ENCODE measurements around the gene BRI3.

- TF ChIP-seq CTCF (IDR thresholded peaks at IDR 0.05; ENCODE audit: low read length) (no peak), EZH2 (IDR thresholded peaks at IDR 0.05; ENCODE audit: borderline replicate concordance, low read length) (no peak)
Observed at GRCh38 chr7:98286093-98286539, 4.6 kb downstream of the BRI3 start.

Data from OCI-LY1 (cell line).